HG03064 (cell line): ENCODE measurements around the gene RAPGEF2.
"Not testable (repeated sequence)": the region's sequence is repeated elsewhere in the genome, so short reads cannot be mapped to it uniquely, and the experiment has no call there.

Experiments
- ATAC-seq: cut with Tn5 transposase; IDR thresholded peaks from one replicate; pipeline ENCODE4 v1.9.1; 2021; ENCODE audit warnings: low read depth; ENCODE audit not compliant: unreplicated experiment

The RAPGEF2 gene

DNA sequence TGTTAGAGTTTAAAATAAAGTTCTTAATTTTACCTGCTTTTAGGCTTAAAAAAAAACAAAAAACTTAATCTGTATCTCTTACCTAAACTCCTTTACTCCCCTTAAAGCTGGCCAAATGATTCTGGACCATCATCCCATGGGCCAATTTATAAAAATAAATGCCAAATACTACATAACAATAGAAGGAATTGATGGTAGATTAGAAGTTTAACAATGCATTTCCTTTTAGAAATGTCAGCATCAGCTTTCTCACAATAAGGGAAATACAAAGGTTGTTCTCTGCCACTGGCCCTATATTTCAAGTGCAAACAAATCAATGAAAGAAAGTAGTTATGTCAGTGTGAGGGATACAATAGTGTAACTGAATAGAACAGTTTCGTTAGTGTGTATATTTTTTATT is 5.7 kb upstream of the RAPGEF2 start:
- no peak for ATAC-seq

DNA sequence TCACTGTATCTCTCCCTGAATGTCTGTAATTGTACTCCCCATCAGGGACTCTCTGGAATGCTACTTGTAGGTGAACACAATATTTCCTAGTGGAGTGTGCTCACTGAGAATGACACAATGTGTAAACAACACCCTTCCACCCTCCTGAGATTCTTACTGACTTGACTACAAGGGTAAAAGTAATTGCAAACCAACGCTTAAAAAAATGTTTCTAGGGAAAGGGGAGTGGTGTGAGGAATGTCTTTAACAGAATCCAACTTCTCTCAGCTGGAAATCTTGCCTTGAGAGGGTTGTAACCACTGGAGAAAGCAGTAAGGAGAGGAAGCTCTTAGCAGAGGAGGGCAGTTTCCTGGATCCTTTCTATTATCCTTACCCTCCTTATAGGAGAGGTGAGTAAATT is 5.1 kb upstream of the RAPGEF2 start:
- ATAC-seq, result no peak

DNA sequence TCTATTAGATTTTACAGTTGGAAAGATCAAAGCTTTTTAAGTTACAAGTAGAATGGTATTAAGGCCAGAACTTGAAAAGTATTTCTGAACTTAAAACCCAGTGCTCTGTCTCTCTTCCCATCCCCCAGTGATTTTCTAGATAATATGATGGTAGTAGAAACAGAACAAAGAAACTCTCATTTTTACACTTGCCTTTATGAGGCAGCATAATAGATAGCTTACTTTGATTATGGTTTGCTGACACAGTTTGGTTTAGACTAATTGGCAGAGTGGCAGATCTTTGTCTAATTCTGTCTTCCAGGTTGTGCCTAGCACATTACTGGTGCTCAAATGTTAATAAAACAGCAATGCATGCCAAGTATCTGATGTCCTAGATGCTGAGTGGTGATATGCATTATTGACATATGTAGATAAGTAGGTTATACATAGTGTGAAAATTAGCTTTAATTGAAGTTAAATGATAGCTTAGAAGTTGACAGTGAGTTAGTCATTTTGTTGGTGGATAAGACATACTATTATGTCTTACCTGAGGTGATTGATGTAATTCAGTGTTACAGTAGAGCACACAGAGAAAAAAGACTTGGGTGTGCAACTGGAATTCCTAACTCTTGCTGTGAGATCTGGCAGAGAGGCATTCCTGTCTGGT is 4.3 kb upstream of the RAPGEF2 start:
- ATAC-seq, result no peak

DNA sequence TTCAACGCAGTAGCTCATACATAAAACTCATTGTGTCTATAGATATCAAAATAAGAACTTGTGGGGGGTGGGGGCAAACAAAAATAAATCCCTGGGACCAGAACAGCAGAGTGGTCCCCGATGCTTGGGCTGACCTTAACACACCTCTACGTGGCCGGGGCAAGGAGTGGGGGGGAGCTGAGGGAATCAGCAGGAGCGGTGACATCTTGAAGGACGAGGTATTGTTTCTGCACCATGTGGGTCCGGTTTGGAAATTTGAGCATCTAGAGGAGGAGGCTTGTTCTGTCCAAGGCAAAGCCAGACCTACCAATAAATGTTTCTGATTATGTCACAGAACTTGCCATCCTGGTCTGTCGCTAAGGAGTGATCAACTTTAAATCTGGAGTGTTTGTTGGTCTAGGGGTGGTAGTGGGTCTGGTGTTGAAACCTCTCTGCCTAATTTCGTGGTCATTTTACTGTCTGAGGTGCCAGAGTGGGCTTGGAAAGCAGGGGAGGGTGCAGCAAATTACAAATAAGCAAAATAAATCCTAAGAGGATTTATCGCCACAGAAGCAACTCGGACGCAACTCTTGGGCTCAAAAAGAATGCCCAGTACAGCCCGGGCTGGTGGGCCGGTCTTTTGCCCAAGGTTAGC is 774 bp upstream of the RAPGEF2 start:
- no peak for ATAC-seq

DNA sequence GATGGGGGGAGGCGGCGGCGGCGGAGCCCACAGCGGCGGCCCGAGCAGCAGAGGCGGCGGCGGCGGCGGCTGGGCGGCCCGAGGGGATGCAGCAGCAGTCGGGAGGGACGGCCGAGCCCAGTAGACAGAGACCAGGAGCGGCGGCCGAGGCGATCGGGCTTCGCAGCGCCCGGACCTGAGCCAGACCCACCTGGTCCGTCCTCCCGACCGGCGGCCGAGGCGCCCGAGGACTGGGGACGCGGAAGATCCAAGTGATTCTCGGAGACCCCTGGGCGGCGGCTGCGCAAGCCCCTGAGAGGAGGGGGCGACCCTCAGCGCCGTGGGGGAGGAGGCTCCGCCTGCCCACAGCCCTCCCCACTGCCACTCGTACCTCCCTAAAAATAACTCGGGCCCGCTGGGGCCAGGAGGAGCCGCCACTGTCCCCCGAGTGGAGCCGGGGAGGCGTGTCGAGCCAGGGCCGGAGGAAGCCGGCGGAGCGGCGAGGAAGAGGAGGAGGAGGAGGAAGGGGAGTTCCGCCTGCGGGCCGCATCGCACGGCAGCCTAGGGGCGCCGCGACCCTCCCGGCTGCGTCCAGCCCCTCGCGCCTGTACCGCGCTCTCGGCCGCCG is 608 bp downstream of the RAPGEF2 start:
- peak; percentile 30 for ATAC-seq

DNA sequence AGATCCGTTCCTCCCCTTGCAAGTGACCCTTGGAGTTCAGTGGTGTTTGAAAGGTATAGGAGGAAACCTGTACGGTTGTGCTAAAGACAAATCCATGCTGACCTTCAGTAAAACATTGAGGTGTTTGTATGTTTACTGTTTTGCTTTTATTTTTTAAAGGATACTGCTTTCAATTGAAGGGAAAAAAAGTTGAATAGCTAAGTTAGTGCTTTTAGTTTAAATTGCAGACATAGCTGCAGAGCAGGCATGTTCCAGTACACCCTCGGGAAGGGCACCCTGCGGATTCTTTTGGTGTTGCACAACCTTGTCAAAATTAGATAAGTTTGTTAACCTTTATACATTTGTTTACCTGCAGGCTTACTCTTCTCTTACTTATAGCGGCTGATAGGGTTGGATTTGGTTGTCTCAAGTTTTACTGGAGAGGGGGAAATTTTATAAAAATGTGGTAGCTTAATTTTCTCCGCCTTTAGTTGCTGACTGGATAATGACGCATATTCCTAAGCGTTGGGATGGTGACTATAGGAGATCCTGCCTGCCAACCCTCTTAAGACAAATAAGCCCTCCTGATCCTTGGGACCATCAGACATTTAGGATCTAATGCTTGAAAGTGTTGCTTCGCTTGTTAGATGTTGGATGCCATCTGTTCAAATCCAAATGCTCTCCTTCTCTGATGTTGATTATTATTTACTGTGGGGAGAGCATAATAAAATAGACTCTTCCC is 2.0 kb downstream of the RAPGEF2 start:
- no peak for ATAC-seq

DNA sequence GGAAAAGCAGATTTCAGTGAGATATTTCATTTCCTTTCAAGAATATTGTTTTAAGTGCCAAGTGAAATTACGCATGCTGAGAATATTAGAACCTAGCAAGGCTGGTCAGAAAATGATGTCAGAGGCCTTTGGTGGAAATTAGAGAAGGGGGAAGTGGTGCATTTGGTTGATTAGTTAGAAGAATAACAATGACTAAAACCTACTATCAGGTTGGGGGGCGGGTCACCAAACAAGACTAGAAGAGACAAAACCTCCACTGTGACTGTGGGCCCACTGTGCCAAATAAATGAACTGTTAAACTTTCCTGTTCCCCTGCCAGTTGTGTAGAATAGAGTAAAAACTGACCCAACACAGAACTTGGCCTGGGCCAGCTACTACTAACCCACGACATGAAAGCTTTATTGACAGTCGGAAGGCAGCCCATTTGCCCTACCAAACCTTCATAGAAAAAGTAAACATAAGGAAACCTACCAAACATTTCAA is 2.9 kb downstream of the RAPGEF2 start:
- no peak for ATAC-seq

GRCh38 chr4:159106636-159107035 is 3.8 kb downstream of the RAPGEF2 start:
- no peak for ATAC-seq

DNA sequence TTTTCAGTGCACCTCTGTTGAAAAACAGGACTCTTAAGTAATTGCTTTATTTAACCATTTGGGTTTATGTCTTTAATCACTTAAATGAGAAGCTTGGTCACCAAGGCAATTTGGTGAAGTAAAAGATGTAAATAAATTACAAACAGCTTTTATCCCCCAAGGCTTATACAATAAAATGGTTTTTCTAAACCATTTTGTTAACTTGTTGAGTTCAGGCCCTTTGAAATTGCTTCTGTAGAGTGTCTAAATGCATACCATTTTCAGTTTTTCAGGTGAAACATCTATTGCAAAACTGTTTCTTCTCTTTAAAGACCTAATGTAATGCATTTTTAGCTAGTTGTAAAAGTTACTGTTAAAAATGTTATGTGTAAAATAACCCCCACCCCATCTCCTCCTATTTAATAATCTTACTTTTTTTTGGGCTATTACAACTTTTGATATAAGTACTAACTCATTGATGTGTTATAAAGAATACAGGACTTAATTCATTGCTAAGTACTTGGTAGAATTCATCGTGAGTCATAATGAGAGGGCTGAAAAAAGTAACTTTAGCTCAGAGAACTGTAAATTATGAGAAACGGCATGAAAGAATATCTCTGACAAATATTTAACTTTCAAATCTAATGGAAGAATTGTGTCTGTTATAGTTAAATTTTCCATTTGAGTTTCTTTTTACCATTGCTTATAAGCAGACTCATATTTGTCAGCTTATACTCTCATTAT is 4.5 kb downstream of the RAPGEF2 start:
- no peak for ATAC-seq

DNA sequence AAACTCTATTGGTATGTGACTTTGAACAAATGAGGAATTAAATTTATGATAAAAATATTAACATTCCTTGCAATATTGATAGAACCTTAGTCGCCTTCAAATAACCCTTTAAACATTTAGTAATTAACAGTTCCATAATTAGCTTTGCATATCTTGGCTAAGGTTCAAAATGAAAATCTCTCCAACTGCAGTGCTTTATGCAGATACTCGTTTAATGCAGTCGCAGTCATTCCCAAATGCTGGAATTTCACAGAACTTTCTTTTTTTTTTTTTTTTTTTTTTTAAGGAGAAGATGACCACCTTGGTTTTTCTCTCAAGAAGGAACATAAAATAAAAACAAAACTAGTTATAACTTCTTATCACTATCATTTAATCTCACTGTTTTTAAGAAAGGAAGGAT is 5.2 kb downstream of the RAPGEF2 start:
- ATAC-seq, result no peak

GRCh38 chr4:159110961-159111360 is 8.1 kb downstream of the RAPGEF2 start:
- no peak for ATAC-seq

- ATAC-seq, result no peak
Observed at GRCh38 chr4:159111416-159111815, 8.5 kb downstream of the RAPGEF2 start.

GRCh38 chr4:159113366-159113765 is 10.5 kb downstream of the RAPGEF2 start:
- not testable (repeated sequence) for ATAC-seq

- ATAC-seq, result not testable (repeated sequence)
Observed at GRCh38 chr4:159116098-159116497, 13.2 kb downstream of the RAPGEF2 start.

DNA sequence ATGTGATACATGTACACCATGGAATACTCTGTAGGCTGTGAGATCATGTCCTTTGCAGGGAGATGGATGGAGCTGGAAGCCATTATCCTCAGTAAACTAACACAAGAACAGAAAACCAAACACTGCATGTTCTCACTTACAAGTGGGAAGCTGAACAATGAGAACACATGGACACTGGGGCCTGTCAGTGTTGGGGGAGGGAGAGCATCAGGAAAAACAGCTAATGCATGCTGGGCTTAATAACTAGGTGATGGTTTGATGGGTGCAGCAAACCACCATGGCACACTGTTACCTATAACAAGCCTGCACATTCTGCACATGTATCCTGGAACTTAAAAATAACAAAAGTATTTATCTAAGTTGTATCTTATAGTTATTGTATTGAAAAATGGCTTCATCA is 13.8 kb downstream of the RAPGEF2 start:
- ATAC-seq, result not testable (repeated sequence)

DNA sequence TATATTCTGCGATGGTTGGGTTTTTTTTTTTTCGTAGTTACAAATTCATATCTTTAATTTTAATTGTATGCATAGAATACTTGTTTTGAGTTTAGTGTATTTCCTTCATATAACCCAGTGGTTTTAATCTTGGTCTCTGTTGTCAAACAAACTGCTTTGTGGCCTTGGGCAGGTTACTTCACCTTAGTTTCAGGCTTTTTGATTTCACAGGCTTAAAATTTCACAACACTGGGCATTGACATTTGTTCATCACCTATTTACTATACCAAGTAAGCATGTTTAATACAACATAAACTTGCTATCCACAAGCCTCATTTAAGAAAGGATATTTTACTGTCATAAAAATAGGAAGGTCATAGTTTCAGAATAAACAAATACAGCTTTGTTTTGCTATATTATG is 14.7 kb downstream of the RAPGEF2 start:
- no peak for ATAC-seq

GRCh38 chr4:159117968-159118367 is 15.1 kb downstream of the RAPGEF2 start:
- no peak for ATAC-seq

DNA sequence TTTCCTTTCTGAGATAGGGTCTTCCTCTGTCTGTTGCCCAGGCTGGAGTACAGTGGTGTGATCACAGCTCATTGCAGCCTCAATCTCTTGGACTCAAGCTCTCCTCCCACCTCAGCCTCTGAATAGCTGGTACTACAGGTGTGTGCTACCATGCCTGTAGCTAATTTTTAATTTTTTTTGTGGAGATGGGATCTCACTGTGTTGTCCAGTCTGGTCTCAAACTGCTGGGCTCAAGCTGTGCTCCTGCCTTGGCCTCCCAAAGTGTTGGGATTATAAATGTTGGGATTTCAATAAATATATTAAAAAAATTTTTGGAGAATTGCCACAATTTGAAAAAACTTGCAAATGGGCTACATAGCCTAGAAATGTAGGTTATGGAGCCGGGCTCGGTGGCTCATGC is 18.5 kb downstream of the RAPGEF2 start:
- ATAC-seq, result no peak

- no peak for ATAC-seq
Observed at GRCh38 chr4:159126716-159127115, 23.8 kb downstream of the RAPGEF2 start.

- no peak for ATAC-seq
Observed at GRCh38 chr4:159127745-159128518, 25.1 kb downstream of the RAPGEF2 start.
